HG02678 (cell line): Measurements from ENCODE around the gene NOP56.
A peak's percentile ranks its signal among the peaks of the same experiment; 100 is the strongest.

ENCODE experiments used
- ATAC-seq: cut with Tn5 transposase; IDR thresholded peaks from one replicate; pipeline ENCODE4 v1.9.1; 2021; ENCODE audit warnings: mild to moderate bottlenecking, moderate library complexity; ENCODE audit not compliant: unreplicated experiment

NOP56 gene, protein sequence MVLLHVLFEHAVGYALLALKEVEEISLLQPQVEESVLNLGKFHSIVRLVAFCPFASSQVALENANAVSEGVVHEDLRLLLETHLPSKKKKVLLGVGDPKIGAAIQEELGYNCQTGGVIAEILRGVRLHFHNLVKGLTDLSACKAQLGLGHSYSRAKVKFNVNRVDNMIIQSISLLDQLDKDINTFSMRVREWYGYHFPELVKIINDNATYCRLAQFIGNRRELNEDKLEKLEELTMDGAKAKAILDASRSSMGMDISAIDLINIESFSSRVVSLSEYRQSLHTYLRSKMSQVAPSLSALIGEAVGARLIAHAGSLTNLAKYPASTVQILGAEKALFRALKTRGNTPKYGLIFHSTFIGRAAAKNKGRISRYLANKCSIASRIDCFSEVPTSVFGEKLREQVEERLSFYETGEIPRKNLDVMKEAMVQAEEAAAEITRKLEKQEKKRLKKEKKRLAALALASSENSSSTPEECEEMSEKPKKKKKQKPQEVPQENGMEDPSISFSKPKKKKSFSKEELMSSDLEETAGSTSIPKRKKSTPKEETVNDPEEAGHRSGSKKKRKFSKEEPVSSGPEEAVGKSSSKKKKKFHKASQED

DNA sequence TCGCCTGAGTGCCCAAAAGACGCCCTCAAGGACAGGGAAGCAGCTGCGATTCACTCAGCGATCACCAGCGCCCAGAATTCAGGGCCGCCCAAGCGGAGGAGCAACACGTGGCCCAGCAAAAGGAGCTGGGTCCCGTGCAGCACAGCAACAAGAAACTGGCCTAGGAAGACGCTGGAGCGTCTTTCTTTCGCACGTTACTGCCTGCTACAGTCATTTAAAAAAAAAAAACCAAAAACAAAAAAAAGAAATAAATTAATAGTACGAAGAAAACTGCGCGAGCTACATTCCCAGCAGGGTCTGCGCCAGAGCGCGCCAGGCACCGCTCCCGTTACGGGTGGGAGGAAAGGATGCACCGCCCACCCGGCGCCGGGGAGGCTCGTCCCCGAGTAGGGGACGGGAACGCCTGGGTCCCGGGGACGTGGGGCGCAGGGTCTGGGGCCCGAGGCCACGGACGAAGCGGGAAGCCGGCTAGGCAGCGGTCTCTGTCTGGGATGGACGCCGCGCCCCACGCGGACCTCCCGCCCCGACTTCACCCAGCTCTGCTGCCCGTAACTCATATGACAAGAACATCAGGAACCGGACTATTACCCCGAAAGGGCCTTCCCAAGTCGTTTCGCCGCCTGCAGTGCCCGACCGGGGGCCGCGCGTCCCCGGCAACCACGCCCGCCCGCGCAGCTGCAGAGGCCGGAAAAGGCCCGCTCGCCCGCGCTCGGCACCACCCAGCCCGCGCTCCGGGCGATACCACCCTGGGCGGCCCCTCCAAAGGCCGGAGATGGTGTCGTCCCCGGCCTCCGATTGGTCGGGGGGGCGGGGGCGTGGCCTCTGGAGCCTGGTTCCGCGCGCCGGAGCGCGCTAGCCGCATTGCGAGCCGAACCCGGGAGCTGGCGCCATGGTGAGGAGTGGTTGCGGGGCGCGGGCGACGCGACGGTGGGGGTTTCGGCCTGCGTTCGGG, at the start of gene NOP56:
NOP56 (plus strand) TSS at position 861 of the 952 bp plus-strand sequence; CDS start at position 890, 29 bp downstream.
- ATAC-seq = peak; percentile 85

DNA sequence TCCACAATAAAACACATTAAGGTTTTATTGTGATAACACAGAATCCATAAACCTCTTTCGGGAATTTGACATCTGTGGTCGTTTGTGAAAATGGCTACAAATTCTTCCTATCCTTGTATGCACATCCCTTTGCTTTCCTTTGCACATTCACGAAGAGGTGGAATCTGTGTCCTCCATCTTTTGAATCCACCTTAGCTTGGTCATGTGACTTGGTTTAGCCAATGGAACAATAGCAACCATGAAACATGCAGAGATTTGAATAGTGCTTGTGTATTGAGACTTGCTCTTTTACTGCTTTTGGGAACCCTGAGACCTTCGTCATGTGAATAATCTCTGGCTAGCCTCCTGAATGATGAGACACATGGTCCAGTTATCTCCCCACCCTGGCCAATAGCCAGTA, 49.7 kb upstream of the NOP56 start:
- no peak for ATAC-seq

DNA sequence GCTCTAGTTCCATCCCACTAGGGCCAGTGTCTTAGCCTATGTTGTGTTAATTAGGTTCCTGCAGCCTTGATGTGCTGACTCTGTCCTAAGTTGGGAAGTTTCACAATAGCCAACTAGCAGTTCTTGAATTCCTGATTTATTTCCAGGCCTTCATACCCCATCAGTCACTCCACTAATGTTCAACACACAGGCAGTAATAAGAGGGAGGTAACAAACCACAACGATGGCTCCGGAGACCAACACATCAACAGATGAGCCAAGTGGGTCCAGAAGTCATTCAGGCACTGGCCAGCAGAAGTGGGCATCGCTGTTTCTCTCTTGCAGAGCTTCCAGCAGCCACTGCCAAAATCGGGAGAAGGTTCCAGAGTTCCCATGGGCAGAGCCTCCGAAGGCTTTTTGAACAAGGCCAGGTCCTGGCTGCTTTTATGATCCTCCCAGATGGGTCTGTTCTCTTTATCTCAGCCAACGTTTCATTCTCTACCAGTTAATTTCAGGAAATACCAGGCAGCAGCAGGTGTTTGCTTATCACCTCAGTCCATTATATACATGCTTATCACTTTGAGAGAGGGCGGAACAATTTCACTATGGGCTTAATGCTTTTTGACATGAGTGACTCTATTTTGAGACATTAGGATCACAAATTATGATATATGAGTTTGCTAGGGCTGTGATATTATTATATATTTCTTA, 48.5 kb upstream of the NOP56 start:
- ATAC-seq = no peak

GRCh38 chr20:2604506-2604835, 48.0 kb upstream of the NOP56 start:
- ATAC-seq = no peak

DNA sequence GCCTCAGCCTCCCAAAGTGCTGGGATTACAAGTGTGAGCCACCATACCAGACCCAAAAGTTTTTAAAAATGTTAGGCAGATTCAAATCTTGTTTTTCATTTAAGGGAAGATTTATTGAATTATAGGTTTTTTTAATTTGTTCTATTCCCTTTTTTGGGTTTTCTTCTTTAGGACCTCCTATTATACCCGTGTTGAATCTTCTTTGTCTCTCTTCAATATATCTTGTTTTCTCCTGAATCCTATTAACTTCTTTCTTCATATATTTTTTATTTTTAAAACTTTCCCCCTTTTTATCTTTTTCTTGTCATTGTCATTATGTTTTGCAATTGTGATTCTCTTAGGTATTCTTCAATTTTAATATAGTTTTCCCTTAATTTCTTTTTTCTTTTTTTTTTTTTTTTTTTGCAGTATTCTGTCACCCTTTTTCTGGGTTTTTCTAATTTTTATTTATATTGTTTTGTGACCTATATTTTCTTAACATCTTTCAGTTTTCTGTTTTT, 45.9 kb upstream of the NOP56 start:
- no peak for ATAC-seq

DNA sequence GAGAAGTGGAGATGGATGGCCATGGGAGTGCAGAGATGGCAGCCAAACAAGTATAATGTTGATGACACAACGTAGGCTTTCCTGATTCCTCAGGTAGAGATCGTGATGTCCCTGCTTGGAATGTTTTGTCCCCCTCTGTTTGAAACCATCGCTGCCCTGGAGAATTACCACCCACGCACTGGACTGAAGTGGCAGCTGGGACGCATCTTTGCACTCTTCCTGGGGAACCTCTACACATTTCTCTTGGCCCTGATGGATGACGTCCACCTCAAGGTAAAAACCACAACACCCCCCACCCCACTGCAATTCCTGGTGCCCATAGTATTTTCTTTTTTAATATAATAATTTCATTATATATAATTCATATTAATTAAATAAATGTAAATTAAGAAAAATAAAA, 42.1 kb upstream of the NOP56 start:
- no peak for ATAC-seq

- no peak for ATAC-seq
Observed at GRCh38 chr20:2610941-2611720, 41.3 kb upstream of the NOP56 start.

GRCh38 chr20:2612073-2612472, 40.4 kb upstream of the NOP56 start:
- no peak for ATAC-seq

DNA sequence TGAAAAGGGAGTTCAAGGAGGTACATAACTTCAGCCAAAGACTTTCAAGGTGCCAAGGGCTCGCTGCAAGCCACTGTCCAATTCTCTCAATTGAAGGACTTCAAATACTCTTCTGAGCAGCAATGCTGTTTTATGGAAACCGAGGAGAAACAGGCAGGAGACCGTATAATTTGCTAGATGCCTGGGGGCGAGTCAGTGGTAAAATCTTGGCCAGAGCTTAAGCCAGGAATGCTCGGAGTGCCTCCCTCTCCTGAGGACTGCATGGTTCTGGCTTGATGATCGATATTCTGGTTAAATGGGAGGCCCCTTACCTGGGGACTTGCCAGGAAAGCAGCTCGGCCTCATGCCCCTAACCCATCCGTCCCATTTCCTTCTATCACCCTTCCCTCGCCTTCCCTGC, 35.8 kb upstream of the NOP56 start:
- ATAC-seq = no peak

- no peak for ATAC-seq
Observed at GRCh38 chr20:2617099-2617714, 35.2 kb upstream of the NOP56 start.

GRCh38 chr20:2618815-2619214, 33.6 kb upstream of the NOP56 start:
- ATAC-seq = no peak

DNA sequence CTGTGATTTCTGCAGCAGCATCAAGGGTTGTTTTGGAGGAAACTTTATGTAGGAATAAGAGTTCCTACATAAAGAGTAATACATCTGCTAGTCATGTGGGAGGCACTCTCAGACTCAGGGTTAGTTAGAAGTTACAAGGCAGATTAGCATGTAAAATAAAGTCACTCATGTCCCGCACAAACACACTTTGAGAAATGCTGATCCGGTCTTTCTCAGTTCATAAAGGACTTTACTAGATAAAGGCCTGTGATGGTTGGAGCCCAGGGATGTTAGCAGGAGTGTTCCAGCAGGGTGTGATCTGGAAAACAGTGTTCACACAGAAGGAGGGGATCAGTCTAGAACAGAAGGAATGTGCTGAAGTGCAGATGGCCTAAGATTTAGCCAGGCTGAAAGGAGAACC, 33.1 kb upstream of the NOP56 start:
- no peak for ATAC-seq

GRCh38 chr20:2619961-2620595, 32.4 kb upstream of the NOP56 start:
- ATAC-seq = no peak

- ATAC-seq = no peak
Observed at GRCh38 chr20:2624190-2624589, 28.2 kb upstream of the NOP56 start.

DNA sequence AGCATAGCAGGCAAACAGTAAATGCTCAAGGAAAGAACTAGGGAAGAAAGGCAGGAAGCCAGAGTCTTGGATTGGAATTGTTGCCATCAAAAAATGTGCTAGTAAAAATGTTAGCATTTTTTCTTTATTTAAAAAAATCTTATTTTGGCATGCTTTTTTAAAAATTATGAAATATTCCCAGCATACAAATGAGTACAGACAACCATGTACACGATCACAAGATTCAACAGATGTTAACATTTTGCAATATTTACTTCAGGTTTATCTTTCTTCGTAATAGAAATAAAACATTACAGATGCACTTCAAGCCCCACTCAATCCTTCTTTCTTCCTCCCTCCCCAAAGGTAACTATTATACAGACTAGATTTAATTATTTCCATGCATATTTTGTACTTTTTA, 27.4 kb upstream of the NOP56 start:
- no peak for ATAC-seq

DNA sequence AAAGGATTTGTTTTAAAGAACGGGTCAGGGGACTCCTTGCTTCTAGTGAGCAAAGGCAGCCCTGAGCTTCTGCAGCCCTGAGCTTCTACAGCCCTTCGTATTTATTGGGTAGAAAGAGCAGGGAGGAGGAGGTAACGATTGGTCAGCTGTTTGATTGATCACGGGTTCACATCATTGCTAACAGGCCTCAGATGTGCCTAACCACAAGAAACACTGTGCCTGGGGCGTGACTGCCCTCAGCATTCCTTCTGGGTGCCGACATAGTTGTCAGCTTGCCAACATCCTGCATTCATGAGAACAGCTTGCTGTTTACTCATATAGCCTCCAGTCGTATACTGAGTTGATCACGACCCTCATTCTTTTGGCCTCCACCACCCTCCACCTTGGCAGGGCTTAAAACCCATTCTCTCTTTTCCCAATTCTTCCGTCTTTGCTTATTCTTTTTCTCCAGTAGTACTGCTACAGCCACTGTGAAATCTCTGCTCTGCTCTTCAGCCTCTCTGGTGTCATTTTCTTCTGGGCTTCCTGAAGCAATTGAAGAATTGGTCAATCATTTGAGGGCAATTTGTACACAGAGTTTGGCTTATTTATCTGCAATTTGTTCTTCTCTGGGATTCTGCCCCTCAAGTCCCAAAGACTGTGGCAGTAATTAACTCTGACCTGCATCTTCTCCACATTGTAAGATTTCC, 25.4 kb upstream of the NOP56 start:
- no peak for ATAC-seq

DNA sequence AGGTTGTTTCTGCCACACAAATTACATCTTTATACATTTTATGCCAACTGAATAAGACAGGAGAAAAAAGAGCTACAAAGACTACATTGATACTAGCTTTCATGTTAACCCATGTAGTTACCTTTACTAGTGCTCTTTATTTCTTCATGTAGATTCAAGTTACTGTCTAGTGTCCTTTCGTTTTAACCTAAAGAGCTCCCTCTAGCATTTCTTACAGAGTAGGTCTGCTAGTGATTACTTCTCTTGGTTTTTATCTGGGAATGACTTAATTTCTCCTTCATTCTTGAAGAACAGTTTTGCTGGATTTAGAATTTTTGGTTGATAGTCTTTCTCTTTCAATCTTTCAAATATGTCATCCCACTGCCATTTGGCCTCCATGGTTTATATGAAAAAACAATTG, 21.2 kb upstream of the NOP56 start:
- ATAC-seq = no peak

DNA sequence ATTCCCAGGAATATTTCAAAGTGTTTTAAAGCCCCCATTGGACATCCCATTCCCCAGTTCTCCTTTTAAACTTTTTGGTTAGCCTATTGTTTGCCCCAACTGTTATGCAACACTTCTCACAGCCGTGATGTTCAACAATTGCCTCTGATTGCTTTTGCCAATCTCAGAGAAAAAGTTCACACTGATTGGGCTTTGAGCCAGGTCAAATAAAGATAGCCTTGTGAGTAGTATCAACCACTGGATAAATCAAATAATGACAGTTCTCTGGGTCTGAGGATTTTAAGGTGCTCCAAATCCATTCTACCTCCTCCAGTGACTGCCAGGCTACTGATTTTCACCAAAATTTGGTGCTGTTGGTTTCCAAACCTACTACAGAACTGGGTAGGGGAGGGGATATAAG, 19.1 kb upstream of the NOP56 start:
- ATAC-seq = no peak

DNA sequence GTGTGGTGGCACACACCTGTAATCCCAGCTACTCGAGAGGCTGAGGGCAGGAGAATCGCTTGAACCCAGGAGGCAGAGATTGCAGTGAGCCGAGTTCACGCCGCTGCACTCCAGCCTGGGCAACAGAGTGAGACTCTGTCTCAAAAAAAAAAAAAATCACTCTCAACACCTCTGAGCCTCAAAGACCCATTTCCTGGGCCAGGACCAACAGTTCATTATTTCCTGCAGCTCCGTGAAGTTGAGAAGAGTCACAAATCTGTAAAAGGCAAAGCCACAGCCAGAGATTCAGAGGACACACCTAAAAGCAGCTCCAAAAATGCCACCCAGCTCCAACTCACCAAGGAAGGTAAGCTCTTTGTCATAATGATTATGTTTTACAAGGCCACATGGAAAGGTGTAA, 15.2 kb upstream of the NOP56 start:
- no peak for ATAC-seq
